ENCODE results near the gene WWC2. TPM values are rescaled to one million over a fixed set of nuclear protein-coding genes. Genes with fewer than 3 reads are reported as not detected.

Gene WWC2
- total and polyA plus RNA-seq, 5 donors from 2014 or later, result 0.14 to 0.51 (median 0.27) TPM; not detected in 1

GRCh38 chr4:183286590-183287308 is 187.7 kb downstream of the WWC2 start:
- no peaks in the 10 kb centered on the region for H3K36me3 Mint-ChIP-seq
- H3K36me3 ChIP-seq (ENCODE audit: control insufficient read depth, insufficient read depth, low read length), result no peaks in the 10 kb centered on the region
- H3K9me3 ChIP-seq (ENCODE audit: control insufficient read depth in 2 of 2, low read length in 2 of 2), result no peaks in the 10 kb centered on the region

GRCh38 chr4:183287309-183287659 is 188.2 kb downstream of the WWC2 start:
- H3K27ac Mint-ChIP-seq, result no peak overlapping the region
- Histone ChIP-seq H3K27me3 (ENCODE audit: control insufficient read depth, insufficient read depth, low read length) (no peaks in the 10 kb centered on the region), H3K4me1 (ENCODE audit: control insufficient read depth, insufficient read depth, low read length, poor library complexity, severe bottlenecking) (no peaks in the 10 kb centered on the region), H3K4me3 (ENCODE audit: low read depth, low read length) (no peak overlapping the region), H3K27ac (ENCODE audit: insufficient read depth, low read length, poor library complexity, severe bottlenecking) (no peak overlapping the region), H3K9me3 (ENCODE audit: control insufficient read depth in 2 of 2, low read length in 2 of 2) (no peaks in the 10 kb centered on the region), H3K36me3 (ENCODE audit: control insufficient read depth, insufficient read depth, low read length) (no peaks in the 10 kb centered on the region)
- H3K9me3 Mint-ChIP-seq, result no peaks in the 10 kb centered on the region
- no peaks in the 10 kb centered on the region for H3K27me3 Mint-ChIP-seq
- DNase-seq (no peak), ATAC-seq (ENCODE audit: low read depth in 2 of 2) (no peak)
- H3K36me3 Mint-ChIP-seq, result no peaks in the 10 kb centered on the region
- H3K4me3 Mint-ChIP-seq, result no peak overlapping the region
- no peaks in the 10 kb centered on the region for H3K4me1 Mint-ChIP-seq

More at GRCh38 chr4:183286590-183287308, 187.7 kb downstream of the WWC2 start:
- no peak overlapping the region for H3K27ac Mint-ChIP-seq
- ATAC-seq (ENCODE audit: low read depth in 2 of 2) (no peak), DNase-seq (no peak)
- no peaks in the 10 kb centered on the region for H3K9me3 Mint-ChIP-seq
- Histone ChIP-seq H3K4me1 (ENCODE audit: control insufficient read depth, insufficient read depth, low read length, poor library complexity, severe bottlenecking) (no peaks in the 10 kb centered on the region), H3K4me3 (ENCODE audit: low read depth, low read length) (no peak overlapping the region), H3K27ac (ENCODE audit: insufficient read depth, low read length, poor library complexity, severe bottlenecking) (no peak overlapping the region), H3K27me3 (ENCODE audit: control insufficient read depth, insufficient read depth, low read length) (no peaks in the 10 kb centered on the region)
- no peaks in the 10 kb centered on the region for H3K27me3 Mint-ChIP-seq
- H3K4me3 Mint-ChIP-seq, result no peak overlapping the region
- H3K4me1 Mint-ChIP-seq, result no peaks in the 10 kb centered on the region

GRCh38 chr4:183287677-183288076 is 188.6 kb downstream of the WWC2 start:
- ATAC-seq (ENCODE audit: low read depth in 2 of 2) (no peak), DNase-seq (no peak)
- no peaks in the 10 kb centered on the region for H3K36me3 ChIP-seq (ENCODE audit: control insufficient read depth, insufficient read depth, low read length)
- H3K9me3 Mint-ChIP-seq, result no peaks in the 10 kb centered on the region
- no peak overlapping the region for H3K4me3 Mint-ChIP-seq
- H3K36me3 Mint-ChIP-seq, result no peaks in the 10 kb centered on the region
- H3K27ac ChIP-seq (ENCODE audit: insufficient read depth, low read length, poor library complexity, severe bottlenecking), result no peak overlapping the region
- H3K4me3 ChIP-seq (ENCODE audit: low read depth, low read length), result no peak overlapping the region
- no peaks in the 10 kb centered on the region for H3K27me3 ChIP-seq (ENCODE audit: control insufficient read depth, insufficient read depth, low read length)
- no peaks in the 10 kb centered on the region for H3K4me1 ChIP-seq (ENCODE audit: control insufficient read depth, insufficient read depth, low read length, poor library complexity, severe bottlenecking)
- no peaks in the 10 kb centered on the region for H3K9me3 ChIP-seq (ENCODE audit: control insufficient read depth in 2 of 2, low read length in 2 of 2)
- no peaks in the 10 kb centered on the region for H3K4me1 Mint-ChIP-seq
- H3K27ac Mint-ChIP-seq, result no peak overlapping the region
- no peaks in the 10 kb centered on the region for H3K27me3 Mint-ChIP-seq

- Mint-ChIP-seq H3K4me1 (no peaks in the 10 kb centered on the region), H3K4me3 (no peak overlapping the region), H3K27me3 (peaks cover under 1% of the 10 kb centered on the region), H3K9me3 (no peaks in the 10 kb centered on the region), H3K27ac (no peak overlapping the region), H3K36me3 (no peaks in the 10 kb centered on the region)
- H3K4me3 ChIP-seq (ENCODE audit: low read depth, low read length), result no peak overlapping the region
- DNase-seq, result no peak
- H3K36me3 ChIP-seq (ENCODE audit: control insufficient read depth, insufficient read depth, low read length), result no peaks in the 10 kb centered on the region
- H3K4me1 ChIP-seq (ENCODE audit: control insufficient read depth, insufficient read depth, low read length, poor library complexity, severe bottlenecking), result no peaks in the 10 kb centered on the region
- no peak overlapping the region for H3K27ac ChIP-seq (ENCODE audit: insufficient read depth, low read length, poor library complexity, severe bottlenecking)
- no peak for ATAC-seq (ENCODE audit: low read depth in 2 of 2)
- H3K27me3 ChIP-seq (ENCODE audit: control insufficient read depth, insufficient read depth, low read length), result no peaks in the 10 kb centered on the region
- H3K9me3 ChIP-seq (ENCODE audit: control insufficient read depth in 2 of 2, low read length in 2 of 2), result no peaks in the 10 kb centered on the region
These were observed 189.9 kb downstream of the WWC2 start for GRCh38 chr4:183288955-183289354.

- no peaks in the 10 kb centered on the region for H3K4me1 Mint-ChIP-seq
- DNase-seq, result no peak
- H3K27ac Mint-ChIP-seq, result no peak overlapping the region
- H3K9me3 ChIP-seq (ENCODE audit: control insufficient read depth in 2 of 2, low read length in 2 of 2), result no peaks in the 10 kb centered on the region
- no peaks in the 10 kb centered on the region for H3K36me3 ChIP-seq (ENCODE audit: control insufficient read depth, insufficient read depth, low read length)
- H3K36me3 Mint-ChIP-seq, result no peaks in the 10 kb centered on the region
- H3K9me3 Mint-ChIP-seq, result no peaks in the 10 kb centered on the region
- no peaks in the 10 kb centered on the region for H3K27me3 ChIP-seq (ENCODE audit: control insufficient read depth, insufficient read depth, low read length)
- H3K4me3 Mint-ChIP-seq, result no peak overlapping the region
- H3K4me1 ChIP-seq (ENCODE audit: control insufficient read depth, insufficient read depth, low read length, poor library complexity, severe bottlenecking), result no peaks in the 10 kb centered on the region
- H3K27ac ChIP-seq (ENCODE audit: insufficient read depth, low read length, poor library complexity, severe bottlenecking), result no peak overlapping the region
- peaks cover 7% of the 10 kb centered on the region for H3K27me3 Mint-ChIP-seq
- H3K4me3 ChIP-seq (ENCODE audit: low read depth, low read length), result no peak overlapping the region
- no peak for ATAC-seq (ENCODE audit: low read depth in 2 of 2)
These were observed 190.6 kb downstream of the WWC2 start for GRCh38 chr4:183289688-183290087.

- Mint-ChIP-seq H3K4me1 (no peaks in the 10 kb centered on the region), H3K4me3 (no peak overlapping the region), H3K36me3 (no peaks in the 10 kb centered on the region), H3K27ac (no peak overlapping the region), H3K9me3 (no peaks in the 10 kb centered on the region), H3K27me3 (peaks cover 10% of the 10 kb centered on the region)
- no peaks in the 10 kb centered on the region for H3K9me3 ChIP-seq (ENCODE audit: control insufficient read depth in 2 of 2, low read length in 2 of 2)
- DNase-seq (no peak), ATAC-seq (ENCODE audit: low read depth in 2 of 2) (no peak)
- no peaks in the 10 kb centered on the region for H3K27me3 ChIP-seq (ENCODE audit: control insufficient read depth, insufficient read depth, low read length)
- H3K4me3 ChIP-seq (ENCODE audit: low read depth, low read length), result no peak overlapping the region
- no peak overlapping the region for H3K27ac ChIP-seq (ENCODE audit: insufficient read depth, low read length, poor library complexity, severe bottlenecking)
- H3K4me1 ChIP-seq (ENCODE audit: control insufficient read depth, insufficient read depth, low read length, poor library complexity, severe bottlenecking), result no peaks in the 10 kb centered on the region
- H3K36me3 ChIP-seq (ENCODE audit: control insufficient read depth, insufficient read depth, low read length), result no peaks in the 10 kb centered on the region
These were observed 192.0 kb downstream of the WWC2 start for GRCh38 chr4:183291070-183291469.

- no peaks in the 10 kb centered on the region for H3K27me3 ChIP-seq (ENCODE audit: control insufficient read depth, insufficient read depth, low read length)
- H3K4me1 ChIP-seq (ENCODE audit: control insufficient read depth, insufficient read depth, low read length, poor library complexity, severe bottlenecking), result no peaks in the 10 kb centered on the region
- no peaks in the 10 kb centered on the region for H3K9me3 Mint-ChIP-seq
- DNase-seq, result no peak
- H3K4me1 Mint-ChIP-seq, result no peaks in the 10 kb centered on the region
- H3K36me3 Mint-ChIP-seq, result no peaks in the 10 kb centered on the region
- H3K36me3 ChIP-seq (ENCODE audit: control insufficient read depth, insufficient read depth, low read length), result no peaks in the 10 kb centered on the region
- ATAC-seq (ENCODE audit: low read depth in 2 of 2), result no peak
- H3K27me3 Mint-ChIP-seq, result peaks cover 10% of the 10 kb centered on the region
- no peak overlapping the region for H3K27ac ChIP-seq (ENCODE audit: insufficient read depth, low read length, poor library complexity, severe bottlenecking)
- no peak overlapping the region for H3K4me3 Mint-ChIP-seq
- no peak overlapping the region for H3K4me3 ChIP-seq (ENCODE audit: low read depth, low read length)
- H3K9me3 ChIP-seq (ENCODE audit: control insufficient read depth in 2 of 2, low read length in 2 of 2), result no peaks in the 10 kb centered on the region
- no peak overlapping the region for H3K27ac Mint-ChIP-seq
These were observed 196.7 kb downstream of the WWC2 start for GRCh38 chr4:183295711-183296110.

GRCh38 chr4:183297675-183298074 is 198.6 kb downstream of the WWC2 start:
- peaks cover 18% of the 10 kb centered on the region for H3K27me3 Mint-ChIP-seq
- Histone ChIP-seq H3K4me1 (ENCODE audit: control insufficient read depth, insufficient read depth, low read length, poor library complexity, severe bottlenecking) (no peaks in the 10 kb centered on the region), H3K36me3 (ENCODE audit: control insufficient read depth, insufficient read depth, low read length) (no peaks in the 10 kb centered on the region), H3K4me3 (ENCODE audit: low read depth, low read length) (no peak overlapping the region), H3K27me3 (ENCODE audit: control insufficient read depth, insufficient read depth, low read length) (no peaks in the 10 kb centered on the region), H3K27ac (ENCODE audit: insufficient read depth, low read length, poor library complexity, severe bottlenecking) (no peak overlapping the region), H3K9me3 (ENCODE audit: control insufficient read depth in 2 of 2, low read length in 2 of 2) (no peaks in the 10 kb centered on the region)
- H3K4me1 Mint-ChIP-seq, result no peaks in the 10 kb centered on the region
- H3K36me3 Mint-ChIP-seq, result no peaks in the 10 kb centered on the region
- no peak overlapping the region for H3K27ac Mint-ChIP-seq
- ATAC-seq (ENCODE audit: low read depth in 2 of 2) (no peak), DNase-seq (no peak)
- no peaks in the 10 kb centered on the region for H3K9me3 Mint-ChIP-seq
- peak overlapping the region in 1 of 4 donors; percentile 1 for H3K4me3 Mint-ChIP-seq
